ENCODE measurements around the gene GPRC5C.

GPRC5C gene

GRCh38 chr17:74452033-74452840, 20.3 kb downstream of the GPRC5C start:
- DNase-seq (ENCODE audit: low read depth in 2 of 2) = no peak

GRCh38 chr17:74452841-74453661, 21.2 kb downstream of the GPRC5C start:
- DNase-seq (ENCODE audit: low read depth in 2 of 2) = no peak

GRCh38 chr17:74453665-74454196, 21.8 kb downstream of the GPRC5C start:
- DNase-seq (ENCODE audit: low read depth in 2 of 2) = no peak

- no peak for DNase-seq (ENCODE audit: low read depth in 2 of 2)
Measured at GRCh38 chr17:74454197-74455024, 22.5 kb downstream of the GPRC5C start.

- no peak for DNase-seq (ENCODE audit: low read depth in 2 of 2)
Measured at GRCh38 chr17:74455025-74455545, 23.2 kb downstream of the GPRC5C start.

GRCh38 chr17:74455821-74456220, 23.9 kb downstream of the GPRC5C start:
- no peak for DNase-seq (ENCODE audit: low read depth in 2 of 2)

- peak; percentile 44 to 54 for DNase-seq (ENCODE audit: low read depth in 2 of 2)
Measured at GRCh38 chr17:74457146-74457819, 25.4 kb downstream of the GPRC5C start.

- no peak for DNase-seq (ENCODE audit: low read depth in 2 of 2)
Measured at GRCh38 chr17:74457820-74458166, 25.9 kb downstream of the GPRC5C start.

- no peak for DNase-seq (ENCODE audit: low read depth in 2 of 2)
Measured at GRCh38 chr17:74458835-74459234, 26.9 kb downstream of the GPRC5C start.

GRCh38 chr17:74459622-74460021, 27.7 kb downstream of the GPRC5C start:
- DNase-seq (ENCODE audit: low read depth in 2 of 2) = no peak

- no peak for DNase-seq (ENCODE audit: low read depth in 2 of 2)
Measured at GRCh38 chr17:74460241-74460640, 28.4 kb downstream of the GPRC5C start.

GRCh38 chr17:74460996-74461395, 29.1 kb downstream of the GPRC5C start:
- no peak for DNase-seq (ENCODE audit: low read depth in 2 of 2)

- DNase-seq (ENCODE audit: low read depth in 2 of 2) = no peak
Measured at GRCh38 chr17:74461611-74462010, 29.7 kb downstream of the GPRC5C start.

GRCh38 chr17:74464730-74465377, 33.0 kb downstream of the GPRC5C start:
- DNase-seq (ENCODE audit: low read depth in 2 of 2) = no peak

GRCh38 chr17:74465378-74466110, 33.7 kb downstream of the GPRC5C start:
- no peak for DNase-seq (ENCODE audit: low read depth in 2 of 2)

- DNase-seq (ENCODE audit: low read depth in 2 of 2) = no peak
Measured at GRCh38 chr17:74466111-74466827, 34.4 kb downstream of the GPRC5C start, which contains the start of gene CD300A. CD300A (plus strand) TSS chr17:74466634; CDS start chr17:74466704, 70 bp downstream.

- no peak for DNase-seq (ENCODE audit: low read depth in 2 of 2)
Measured at GRCh38 chr17:74466828-74467184, 34.9 kb downstream of the GPRC5C start.

- DNase-seq (ENCODE audit: low read depth in 2 of 2) = no peak
Measured at GRCh38 chr17:74467221-74467951, 35.5 kb downstream of the GPRC5C start.

Data from activated CD8-positive, alpha-beta memory T cell treated with anti-CD3 and anti-CD28 coated beads for 4 hours (primary cell).